Measurements from ENCODE around the gene RAB11FIP4.

RAB11FIP4 gene

DNA sequence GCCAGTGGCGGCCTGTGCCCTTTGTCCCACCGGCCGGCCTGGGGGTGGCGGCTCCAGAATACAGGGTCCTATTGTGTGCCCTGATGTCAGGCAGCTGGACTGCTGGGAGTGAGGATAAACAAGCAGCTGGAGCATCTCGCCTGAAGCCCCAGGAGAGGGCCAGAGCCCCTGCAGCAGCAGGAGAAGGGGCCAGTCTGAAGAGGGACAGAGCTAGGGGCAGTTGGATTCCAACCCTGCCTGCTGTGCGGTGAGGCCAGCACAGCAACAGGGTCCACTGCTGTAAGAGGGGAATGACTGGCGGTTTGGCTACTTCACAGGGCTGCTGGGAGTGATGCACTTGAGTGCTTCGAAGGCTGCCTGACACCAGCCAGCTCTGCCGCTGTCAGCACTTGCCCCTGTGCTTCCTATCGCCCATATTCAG is 25.0 kb downstream of the RAB11FIP4 start:
- H3K4me3 ChIP-seq (replicated peaks; ENCODE audit: low read depth, low read length) = no peak overlapping the region
- no peak for DNase-seq (ENCODE audit: low read depth)
- TF ChIP-seq CTCF (IDR thresholded peaks at IDR 0.05; ENCODE audit: low read length, missing control alignments) = no peak

DNA sequence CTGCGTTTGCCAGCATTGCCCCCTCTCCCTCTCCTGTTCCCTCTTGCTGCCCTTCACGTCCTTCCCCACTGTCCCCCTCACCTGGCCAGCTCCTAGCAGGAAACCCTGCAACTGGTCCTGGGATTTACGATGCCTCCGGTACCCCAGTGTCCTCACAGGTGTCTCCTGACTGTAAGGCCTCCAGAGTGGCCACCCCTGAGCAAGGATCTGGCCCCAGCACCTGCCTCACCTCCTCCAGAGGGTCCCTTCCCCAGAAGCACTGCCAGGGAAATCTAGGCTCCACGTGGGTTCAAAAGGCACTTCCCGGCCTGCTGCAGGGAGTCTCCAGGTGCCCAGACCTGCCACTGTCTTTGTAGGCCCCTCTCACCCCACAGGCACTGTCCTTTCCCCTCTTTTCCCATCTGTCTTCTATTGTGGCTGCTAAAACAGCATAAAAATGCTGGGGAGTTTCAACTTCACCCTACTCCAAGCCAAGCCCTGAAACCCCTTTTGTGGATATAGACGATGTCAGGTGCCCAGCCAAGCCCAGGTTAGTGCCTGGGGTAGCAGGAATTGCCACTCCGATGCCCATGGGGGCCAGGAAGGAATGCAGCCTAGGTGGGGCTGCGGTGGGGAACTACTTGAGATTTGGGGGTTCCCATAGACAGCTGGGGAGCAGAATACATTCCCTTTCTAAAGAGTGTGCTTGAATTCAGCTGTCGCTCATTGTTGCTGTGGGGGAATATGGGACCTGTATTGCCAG is 25.7 kb downstream of the RAB11FIP4 start:
- H3K4me3 ChIP-seq (replicated peaks; ENCODE audit: low read depth, low read length) = no peak overlapping the region
- TF ChIP-seq CTCF (IDR thresholded peaks at IDR 0.05; ENCODE audit: low read length, missing control alignments) = no peak
- no peak for DNase-seq (ENCODE audit: low read depth)

DNA sequence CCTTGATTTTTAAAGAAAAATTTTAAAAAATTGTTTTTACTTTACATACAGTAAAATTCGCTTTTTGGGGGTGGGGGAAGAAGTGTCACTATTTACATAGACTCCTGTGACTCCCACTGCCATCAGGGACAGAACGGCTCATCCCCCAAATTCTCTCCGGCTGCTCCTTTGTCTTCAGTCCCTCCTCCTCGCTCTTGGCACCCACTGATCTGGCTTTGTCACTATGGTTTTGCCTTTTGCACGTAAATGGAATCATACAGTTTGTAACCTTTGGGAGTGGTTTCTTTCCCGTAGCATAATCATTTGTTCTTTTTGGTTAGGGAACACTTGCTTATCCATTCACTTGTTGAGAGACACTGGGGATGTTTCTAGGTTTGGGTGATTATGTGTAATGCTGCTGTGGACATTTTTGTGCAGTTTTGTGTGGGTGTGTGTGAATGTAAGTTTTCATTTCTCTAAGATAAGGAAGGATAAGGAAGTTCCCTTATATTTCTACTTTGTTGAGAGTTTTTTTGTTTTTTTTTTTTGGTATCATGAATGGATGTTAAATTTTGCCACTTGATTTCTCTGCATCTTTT is 27.4 kb downstream of the RAB11FIP4 start:
- DNase-seq (ENCODE audit: low read depth) = no peak
- no peak overlapping the region for H3K4me3 ChIP-seq (replicated peaks; ENCODE audit: low read depth, low read length)
- no peak for TF ChIP-seq CTCF (IDR thresholded peaks at IDR 0.05; ENCODE audit: low read length, missing control alignments)

- DNase-seq (ENCODE audit: low read depth) = no peak
- TF ChIP-seq CTCF (IDR thresholded peaks at IDR 0.05; ENCODE audit: low read length, missing control alignments) = no peak
- H3K4me3 ChIP-seq (replicated peaks; ENCODE audit: low read depth, low read length) = no peak overlapping the region
These were observed 31.0 kb downstream of the RAB11FIP4 start for GRCh38 chr17:31422443-31422842.

GRCh38 chr17:31424944-31425281 is 33.4 kb downstream of the RAB11FIP4 start:
- no peak for DNase-seq (ENCODE audit: low read depth)
- TF ChIP-seq CTCF (IDR thresholded peaks at IDR 0.05; ENCODE audit: low read length, missing control alignments) = no peak
- H3K4me3 ChIP-seq (replicated peaks; ENCODE audit: low read depth, low read length) = no peak overlapping the region

- DNase-seq (ENCODE audit: low read depth) = no peak
- H3K4me3 ChIP-seq (replicated peaks; ENCODE audit: low read depth, low read length) = no peak overlapping the region
- no peak for TF ChIP-seq CTCF (IDR thresholded peaks at IDR 0.05; ENCODE audit: low read length, missing control alignments)
These were observed 34.0 kb downstream of the RAB11FIP4 start for GRCh38 chr17:31425282-31426040.

Data from fibroblast of pulmonary artery (primary cell).